DMS153 (cell line): ENCODE measurements around the gene SLK.
A peak's percentile ranks its signal among the peaks of the same experiment; 100 is the strongest.

Experiments used
- DNase-seq: peaks from one replicate; lab custom pipeline; 2025; lab: John Stamatoyannopoulos, UW

Gene SLK

GRCh38 chr10:104033966-104034365 is 67.0 kb downstream of the SLK start:
- DNase-seq: no peak

- no peak for DNase-seq
These were observed 67.7 kb downstream of the SLK start for GRCh38 chr10:104034401-104035193.

GRCh38 chr10:104035194-104036068 is 68.5 kb downstream of the SLK start:
- no peak for DNase-seq

GRCh38 chr10:104036069-104036384 is 69.1 kb downstream of the SLK start:
- no peak for DNase-seq

GRCh38 chr10:104036518-104037260 is 69.7 kb downstream of the SLK start:
- no peak for DNase-seq

- DNase-seq: no peak
These were observed 70.5 kb downstream of the SLK start for GRCh38 chr10:104037261-104037951.

- no peak for DNase-seq
These were observed 71.6 kb downstream of the SLK start for GRCh38 chr10:104038537-104038936.

GRCh38 chr10:104038958-104039752 is 72.2 kb downstream of the SLK start:
- no peak for DNase-seq

- no peak for DNase-seq
These were observed 73.4 kb downstream of the SLK start for GRCh38 chr10:104040382-104040781.

- no peak for DNase-seq
These were observed 74.2 kb downstream of the SLK start for GRCh38 chr10:104040862-104041789.

GRCh38 chr10:104041891-104042535 is 75.1 kb downstream of the SLK start:
- DNase-seq: no peak

- DNase-seq: no peak
These were observed 76.4 kb downstream of the SLK start for GRCh38 chr10:104043185-104043830.

- no peak for DNase-seq
These were observed 76.9 kb downstream of the SLK start for GRCh38 chr10:104043854-104044253.

GRCh38 chr10:104045151-104046089 is 78.5 kb downstream of the SLK start:
- peak; percentile 53 for DNase-seq

- no peak for DNase-seq
These were observed 79.7 kb downstream of the SLK start for GRCh38 chr10:104046651-104047050.

- DNase-seq: no peak
These were observed 82.7 kb downstream of the SLK start for GRCh38 chr10:104049504-104050250.

GRCh38 chr10:104052431-104052830 is 85.5 kb downstream of the SLK start:
- no peak for DNase-seq
